GM21619 (cell line): ENCODE results near the gene DMBX1.
A peak's percentile ranks its signal among the peaks of the same experiment; 100 is the strongest.

Source experiments
- ATAC-seq: cut with Tn5 transposase; IDR thresholded peaks from one replicate; pipeline ENCODE4 v1.9.1; 2021; ENCODE audit not compliant: unreplicated experiment

Gene DMBX1

DNA sequence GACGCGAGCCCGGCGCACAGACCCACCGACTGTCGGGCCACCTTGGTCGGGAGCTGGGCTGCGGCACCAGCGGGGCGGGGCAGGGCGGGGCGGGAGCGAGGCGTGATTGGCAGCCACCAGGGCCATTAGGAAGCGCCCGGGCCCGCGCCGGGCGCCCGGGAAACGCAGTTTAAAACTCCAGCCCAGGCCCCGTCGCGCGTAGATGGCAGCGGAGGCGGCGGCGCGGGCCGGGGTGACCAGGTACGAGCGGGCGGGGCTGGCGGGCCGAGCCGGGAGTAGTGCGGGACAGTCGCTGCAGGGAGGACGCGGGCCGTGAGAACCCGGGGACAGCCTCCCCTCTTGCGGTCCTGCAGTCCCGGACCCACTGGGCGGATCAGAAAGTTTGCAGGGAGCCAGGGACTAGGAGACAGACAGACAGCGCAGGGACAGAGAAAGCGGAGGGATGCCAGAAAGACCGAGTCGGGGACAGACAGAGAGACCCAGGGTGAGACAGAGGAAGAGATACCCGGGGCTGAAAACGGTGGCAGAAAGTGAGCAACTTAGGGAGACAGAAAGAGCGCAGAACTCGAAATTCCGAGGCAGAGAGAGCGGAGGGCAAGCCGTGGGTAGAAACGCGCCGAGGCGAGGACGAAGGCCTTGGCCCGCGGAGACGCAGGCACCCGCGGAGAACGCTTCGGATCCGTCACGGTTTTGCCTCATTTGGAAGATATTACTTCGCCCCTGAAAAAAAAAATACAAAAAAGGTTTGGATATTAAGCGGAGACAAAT lies at the start of gene DMBX1:
Gene DMBX1 (plus strand): TSS at position 199 of the 768 bp plus-strand sequence. CDS start 17,175 bp downstream, outside the sequence.
- ATAC-seq: no peak

DNA sequence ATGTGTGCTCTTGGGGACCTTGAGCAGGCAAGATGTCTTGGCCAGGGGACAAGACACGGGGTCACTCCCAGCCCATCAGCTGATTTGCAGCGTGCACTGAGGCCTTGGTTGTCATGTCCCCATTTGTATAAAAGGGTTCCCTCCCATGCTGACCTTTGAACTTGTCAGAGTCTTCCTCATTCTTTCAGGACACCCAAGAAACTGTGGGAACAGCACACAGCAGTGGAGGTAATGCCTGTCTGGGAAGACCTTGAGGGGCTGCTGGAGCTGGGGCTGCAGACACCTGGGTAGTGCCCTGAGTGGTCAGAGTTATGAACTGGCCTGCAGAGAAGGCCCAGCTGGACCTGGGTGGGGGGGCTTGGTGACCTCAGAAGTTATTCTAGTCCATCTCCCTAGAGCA lies 49.2 kb upstream of the DMBX1 start:
- ATAC-seq: no peak

- ATAC-seq: peak; percentile 72
These were observed 47.1 kb upstream of the DMBX1 start for GRCh38 chr1:46442317-46443161.

DNA sequence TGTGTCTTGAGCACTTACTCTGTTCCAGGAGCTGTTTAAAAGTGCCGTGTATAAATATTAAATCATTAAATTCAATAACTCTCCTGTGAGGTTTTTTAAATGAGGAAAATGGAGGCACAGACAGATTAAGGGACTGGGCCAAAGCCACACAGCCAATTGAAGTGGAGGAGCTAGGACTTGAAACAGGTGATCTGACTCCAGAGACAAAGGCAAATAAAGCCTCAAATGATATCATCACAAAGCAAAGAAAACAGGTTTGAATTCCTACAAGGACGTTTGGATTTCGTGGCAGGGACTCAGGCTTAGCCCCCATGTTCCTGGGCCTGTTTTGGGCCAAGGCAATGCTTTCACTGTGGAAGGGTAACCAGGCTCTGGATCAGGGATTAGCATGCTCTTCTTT lies 45.2 kb upstream of the DMBX1 start:
- no peak for ATAC-seq

GRCh38 chr1:46445773-46446256 lies 43.8 kb upstream of the DMBX1 start:
- no peak for ATAC-seq

DNA sequence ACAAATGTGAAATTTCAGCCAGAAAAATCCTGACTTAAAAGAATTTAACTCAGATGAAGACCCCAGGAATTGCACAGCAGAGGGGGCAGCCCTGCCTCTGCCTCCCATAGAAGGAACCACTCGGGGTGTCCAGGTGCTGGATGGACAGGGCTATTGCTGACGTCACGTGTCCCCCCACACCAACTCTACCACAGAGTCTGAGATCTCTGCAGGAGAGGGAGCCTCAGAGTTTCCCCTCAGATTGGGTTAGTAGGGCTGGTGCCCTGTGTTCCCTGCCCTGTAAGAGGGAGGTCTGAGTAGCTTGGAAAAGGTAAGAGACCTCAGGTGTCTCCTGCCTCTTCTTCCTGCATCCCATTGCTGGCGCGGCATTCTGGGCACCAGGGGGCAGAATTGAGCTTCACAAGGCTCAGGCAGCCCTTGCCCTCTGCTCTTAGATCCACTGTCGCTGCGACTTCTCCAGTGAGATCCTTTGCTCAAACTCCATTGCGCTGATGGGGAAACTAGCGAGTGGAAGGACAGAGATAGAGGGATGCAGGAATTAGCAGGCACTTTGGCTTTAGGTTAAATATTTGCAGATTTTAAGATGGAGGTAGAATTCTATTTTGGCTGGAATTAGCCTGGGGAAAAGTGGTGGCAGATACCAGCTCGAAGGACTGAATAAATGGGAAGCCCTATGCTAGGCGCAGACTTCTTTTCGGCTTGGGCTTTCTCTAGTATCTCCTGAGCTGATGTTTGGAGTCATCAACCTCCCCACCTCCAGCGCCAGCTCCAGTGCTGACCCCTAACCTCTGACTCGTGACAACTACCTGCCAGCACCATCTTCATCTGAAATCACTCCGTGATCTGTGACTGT lies 42.8 kb upstream of the DMBX1 start:
- no peak for ATAC-seq

DNA sequence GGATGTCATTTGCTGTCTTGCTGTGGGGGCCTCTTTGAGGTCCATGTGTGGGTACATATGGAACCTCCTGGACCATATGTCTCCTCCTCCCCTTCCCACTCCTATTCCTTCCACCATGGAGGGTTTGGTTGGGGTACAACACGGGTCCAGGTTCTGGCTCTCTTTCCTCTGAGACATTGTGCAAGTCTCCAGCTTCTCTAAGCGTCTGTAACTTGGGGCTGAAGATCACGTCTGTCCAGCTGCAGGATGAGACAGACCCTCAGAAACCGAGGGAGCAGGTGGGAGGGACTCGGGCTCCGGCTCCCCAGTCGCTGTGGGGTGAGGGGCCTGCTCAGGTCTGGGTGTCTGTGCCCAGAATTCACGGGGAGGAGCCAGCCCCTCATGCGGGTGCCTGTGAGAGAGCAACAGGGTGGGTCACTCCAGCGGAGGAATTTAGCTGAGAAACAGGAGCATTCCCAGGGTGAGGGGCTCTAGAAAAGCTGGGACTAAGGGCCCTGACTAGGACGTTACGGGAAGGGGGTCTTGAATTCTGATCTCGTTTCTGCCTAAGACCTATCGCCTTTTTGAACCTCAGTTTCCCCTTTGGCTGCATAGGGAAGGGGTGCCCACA lies 42.0 kb upstream of the DMBX1 start:
- ATAC-seq: no peak

DNA sequence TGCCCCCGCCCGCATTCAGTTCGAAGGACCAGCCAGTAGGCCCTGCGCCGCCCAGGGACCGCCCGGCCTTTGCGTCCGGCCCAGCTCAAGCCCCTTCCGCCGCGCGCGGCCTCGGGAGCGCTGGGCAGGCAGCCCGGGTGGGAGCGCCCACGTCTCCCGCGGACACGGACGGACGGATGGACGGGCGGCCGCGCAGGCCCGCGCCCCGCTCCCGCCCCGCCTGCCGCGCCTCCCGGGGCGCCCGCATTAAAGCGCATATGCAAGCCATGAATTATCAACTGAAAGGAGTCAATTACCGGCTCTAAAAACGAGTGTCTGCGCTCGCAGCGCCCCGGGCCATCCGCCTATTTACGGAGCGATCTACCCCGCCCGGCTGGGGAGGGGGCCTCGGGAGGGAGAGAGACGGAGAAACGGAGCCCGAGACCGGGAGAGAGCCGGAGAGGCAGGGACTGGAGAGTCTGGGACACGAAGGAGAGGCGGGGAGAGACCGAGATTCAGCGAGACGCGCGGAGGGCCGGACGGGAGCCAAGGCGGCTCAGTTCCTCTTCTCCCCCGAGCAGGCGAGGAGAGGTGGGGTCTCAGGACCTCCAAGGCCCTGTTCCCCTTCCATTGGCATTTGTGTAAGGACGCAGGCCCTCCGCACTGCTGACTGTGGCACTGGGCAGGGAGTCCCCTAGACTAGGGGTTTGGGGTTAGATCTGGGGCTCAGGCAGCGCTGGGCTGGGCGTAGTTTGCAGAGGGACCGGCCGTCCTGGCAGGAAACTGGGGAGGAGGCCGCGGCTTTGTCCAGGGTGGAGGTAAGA lies 41.3 kb upstream of the DMBX1 start:
- ATAC-seq: no peak

DNA sequence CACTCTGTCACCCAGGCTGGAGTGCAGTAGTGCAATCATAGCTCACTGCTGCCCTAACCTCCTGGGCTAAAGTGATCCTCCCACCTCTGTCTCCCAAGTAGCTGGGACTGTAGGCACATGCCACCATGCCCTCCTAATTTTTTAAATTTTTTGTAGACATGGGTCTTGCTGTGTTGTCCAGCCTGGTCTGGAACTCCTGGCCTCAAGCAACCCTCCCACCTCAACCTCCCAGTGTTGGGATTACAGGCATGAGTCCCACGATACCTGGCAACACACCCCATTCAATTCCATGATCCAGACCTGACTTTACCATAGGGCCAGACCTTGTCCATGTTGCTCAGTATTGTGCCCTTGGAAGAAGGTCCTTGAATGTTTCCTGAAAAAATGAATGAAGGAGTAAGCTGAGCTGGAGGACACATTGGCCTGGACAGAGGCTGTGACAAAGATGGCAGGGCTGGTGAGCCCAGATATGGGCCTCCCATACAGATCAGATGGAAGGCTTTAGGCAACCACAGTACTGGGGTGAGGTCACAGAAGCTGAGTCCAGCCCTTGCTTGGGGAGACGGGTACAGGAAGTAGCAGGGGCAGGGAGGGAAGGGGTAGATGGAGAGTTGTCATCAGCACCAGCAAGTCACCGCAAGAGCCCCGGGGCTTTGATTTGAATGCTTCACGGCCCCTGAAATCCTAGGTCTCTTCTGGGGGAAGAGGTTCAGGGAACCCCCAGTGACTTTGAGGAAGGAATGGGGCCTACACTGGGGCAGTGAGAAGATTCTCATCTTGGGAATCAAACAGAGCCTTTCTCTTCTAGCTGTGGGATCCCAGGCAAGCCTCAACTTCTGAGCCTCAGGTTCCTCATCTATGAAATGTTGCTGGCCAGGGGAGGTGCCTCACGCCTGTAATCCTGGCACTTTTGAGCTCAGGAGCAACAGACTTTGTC lies 40.1 kb upstream of the DMBX1 start:
- ATAC-seq: no peak

DNA sequence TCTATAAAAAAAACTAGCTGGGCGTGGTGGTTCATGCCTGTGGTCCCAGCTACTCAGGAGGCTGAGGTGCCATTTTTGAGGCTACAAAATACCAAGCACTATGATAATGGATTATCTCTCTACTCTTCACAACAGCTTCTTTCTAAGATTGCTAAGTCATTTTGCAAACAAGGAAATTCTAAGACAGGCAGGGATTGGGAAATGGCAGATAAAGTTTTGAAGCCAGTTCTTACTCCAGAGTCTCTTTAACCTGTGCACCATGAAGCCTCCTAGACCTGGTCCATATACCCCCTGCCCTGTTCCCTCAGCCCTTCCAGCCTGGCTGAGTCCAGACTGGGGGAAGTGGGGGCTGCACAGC lies 39.5 kb upstream of the DMBX1 start:
- ATAC-seq: no peak

GRCh38 chr1:46451948-46452930 lies 37.4 kb upstream of the DMBX1 start:
- ATAC-seq: no peak

GRCh38 chr1:46452931-46453325 lies 36.7 kb upstream of the DMBX1 start:
- ATAC-seq: no peak

GRCh38 chr1:46453449-46453848 lies 36.2 kb upstream of the DMBX1 start:
- ATAC-seq: no peak

DNA sequence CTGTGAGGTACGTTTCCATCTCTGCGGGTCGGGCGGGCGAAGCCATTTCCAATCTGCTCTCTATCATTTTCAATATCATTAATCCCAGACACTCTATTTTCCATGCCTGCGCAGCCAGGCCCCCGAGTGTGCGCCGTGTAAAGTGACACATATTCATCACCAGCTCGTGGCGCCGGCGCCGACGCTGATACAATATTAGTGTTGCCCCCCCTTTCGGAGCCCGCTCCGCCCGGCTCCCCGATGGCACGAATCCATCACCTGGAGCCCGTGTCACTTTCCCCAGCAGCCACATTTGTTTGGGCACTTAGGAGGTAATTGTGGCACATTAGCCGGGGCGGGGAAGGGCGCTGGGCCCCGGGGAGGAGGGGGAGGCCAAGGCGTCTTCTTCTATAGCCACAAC lies 33.7 kb upstream of the DMBX1 start:
- ATAC-seq: no peak

DNA sequence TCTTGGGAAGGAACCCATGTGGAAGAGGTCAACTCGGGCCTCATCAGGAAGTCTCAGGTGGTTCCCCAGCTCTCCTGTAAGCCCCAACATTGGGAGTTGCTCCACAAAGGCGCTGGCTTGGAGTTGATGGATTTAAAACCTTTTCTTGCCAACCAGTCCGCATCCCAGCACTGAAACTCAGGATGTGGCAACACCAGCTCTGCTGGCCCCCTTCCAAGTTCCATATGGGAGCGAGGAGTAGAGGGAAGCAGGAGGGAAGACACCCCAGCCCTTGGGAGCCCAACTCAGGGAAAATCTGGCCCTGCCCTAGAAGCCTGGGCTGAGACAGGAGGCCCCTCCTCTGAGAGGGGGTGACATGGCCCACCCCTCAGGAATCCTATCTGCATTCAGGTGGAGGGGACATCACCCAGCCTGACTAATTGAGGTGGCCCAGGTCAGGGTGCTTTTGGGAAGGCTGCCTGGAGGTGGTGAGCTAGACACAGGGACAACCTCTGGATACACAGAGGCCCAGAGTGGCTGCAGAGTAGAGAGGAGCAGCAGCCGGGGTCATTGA lies 33.1 kb upstream of the DMBX1 start:
- ATAC-seq: no peak

DNA sequence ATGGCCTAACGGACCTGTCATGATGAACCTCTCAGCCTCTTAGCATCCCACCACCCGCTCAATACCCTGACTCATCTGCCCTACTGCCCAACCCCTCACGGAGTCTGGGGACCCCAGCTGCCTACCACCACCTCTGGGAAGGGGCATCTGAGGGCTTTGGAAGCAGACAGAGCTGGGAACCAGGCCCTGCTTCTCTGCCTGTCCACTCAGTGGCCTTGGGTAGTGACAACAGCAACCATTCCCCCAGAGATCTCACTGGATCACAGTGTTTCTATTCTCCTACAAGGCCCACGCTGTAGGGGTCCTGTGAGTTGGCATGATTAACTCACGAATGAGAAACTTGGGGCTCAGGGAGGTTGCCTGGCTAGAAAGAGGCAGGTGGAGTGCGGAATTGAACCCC lies 32.5 kb upstream of the DMBX1 start:
- ATAC-seq: no peak

DNA sequence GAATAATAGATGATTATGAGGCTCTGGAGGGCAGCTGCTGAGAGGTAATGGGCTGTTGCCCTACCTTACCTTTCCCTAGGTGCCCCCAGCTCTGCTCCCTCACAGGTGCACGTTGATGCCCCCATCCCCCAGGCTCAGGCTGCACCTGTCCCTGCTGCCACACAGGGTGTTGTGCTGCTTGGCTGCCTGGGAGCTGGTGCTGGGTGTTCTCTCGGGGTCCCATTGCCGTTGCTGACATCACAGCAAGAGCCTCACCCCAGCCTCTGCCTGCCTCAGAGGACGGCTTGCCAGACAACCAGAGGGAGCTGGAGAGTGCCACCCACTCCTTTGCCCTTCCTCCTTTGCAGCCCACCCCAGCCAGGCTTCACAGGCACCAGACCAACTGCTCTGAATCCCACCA lies 31.4 kb upstream of the DMBX1 start:
- ATAC-seq: no peak
